Measurements from ENCODE around the gene SMYD3.

The SMYD3 gene

DNA sequence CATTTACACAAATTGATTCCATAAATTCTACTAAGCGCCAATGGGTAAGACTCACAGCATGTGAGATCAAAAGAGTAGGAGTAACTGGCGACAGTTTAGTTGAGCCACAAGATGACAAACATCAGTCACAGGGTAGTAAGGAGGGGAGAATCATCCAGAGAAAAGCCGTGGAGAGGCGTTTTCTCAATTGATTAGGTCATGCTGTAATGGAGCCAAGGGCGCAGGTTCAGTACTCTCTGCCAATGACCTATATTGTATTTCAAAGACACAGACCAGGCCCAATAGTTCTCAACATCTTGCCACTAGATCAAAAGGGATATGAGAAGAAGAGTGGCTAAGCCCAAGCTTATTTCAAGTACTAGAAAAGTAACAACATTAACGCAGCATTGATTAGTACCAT is 467.5 kb downstream of the SMYD3 start:
- no peak overlapping the region for H3K4me2 ChIP-seq (ENCODE audit: low read depth, low read length, poor library complexity, severe bottlenecking)
- no peaks in the 10 kb centered on the region for H3F3A ChIP-seq (ENCODE audit: insufficient read depth)
- no peak overlapping the region for H3K9ac ChIP-seq (ENCODE audit: low read length)
- H3K27me3 ChIP-seq (ENCODE audit: low read length) = no peaks in the 10 kb centered on the region
- no peaks in the 10 kb centered on the region for H3K9me3 ChIP-seq (ENCODE audit: insufficient read depth, low read length)
- H3K79me2 ChIP-seq (ENCODE audit: insufficient read depth, low read length) = no peaks in the 10 kb centered on the region
- H3K27ac ChIP-seq (ENCODE audit: low read depth, low read length) = no peak overlapping the region
- H3K9me2 ChIP-seq (replicated peaks; ENCODE audit: insufficient read depth, low read length) = no peaks in the 10 kb centered on the region
- TF ChIP-seq, protein P1, sequence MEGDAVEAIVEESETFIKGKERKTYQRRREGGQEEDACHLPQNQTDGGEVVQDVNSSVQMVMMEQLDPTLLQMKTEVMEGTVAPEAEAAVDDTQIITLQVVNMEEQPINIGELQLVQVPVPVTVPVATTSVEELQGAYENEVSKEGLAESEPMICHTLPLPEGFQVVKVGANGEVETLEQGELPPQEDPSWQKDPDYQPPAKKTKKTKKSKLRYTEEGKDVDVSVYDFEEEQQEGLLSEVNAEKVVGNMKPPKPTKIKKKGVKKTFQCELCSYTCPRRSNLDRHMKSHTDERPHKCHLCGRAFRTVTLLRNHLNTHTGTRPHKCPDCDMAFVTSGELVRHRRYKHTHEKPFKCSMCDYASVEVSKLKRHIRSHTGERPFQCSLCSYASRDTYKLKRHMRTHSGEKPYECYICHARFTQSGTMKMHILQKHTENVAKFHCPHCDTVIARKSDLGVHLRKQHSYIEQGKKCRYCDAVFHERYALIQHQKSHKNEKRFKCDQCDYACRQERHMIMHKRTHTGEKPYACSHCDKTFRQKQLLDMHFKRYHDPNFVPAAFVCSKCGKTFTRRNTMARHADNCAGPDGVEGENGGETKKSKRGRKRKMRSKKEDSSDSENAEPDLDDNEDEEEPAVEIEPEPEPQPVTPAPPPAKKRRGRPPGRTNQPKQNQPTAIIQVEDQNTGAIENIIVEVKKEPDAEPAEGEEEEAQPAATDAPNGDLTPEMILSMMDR (IDR thresholded peaks at IDR 0.05; ENCODE audit: insufficient read depth, low read length, poor library complexity, severe bottlenecking) = no peak
- no peak for TF ChIP-seq EZH2phosphoT487 (conservative IDR thresholded peaks at IDR 0.05; ENCODE audit: low read length)
- H2AFZ ChIP-seq (ENCODE audit: low read depth, low read length, severe bottlenecking) = no peak overlapping the region
- H3K4me3 ChIP-seq (ENCODE audit: insufficient read depth, low read length, poor library complexity, severe bottlenecking) = no peak overlapping the region
- H4K20me1 ChIP-seq (ENCODE audit: low read depth, low read length) = no peaks in the 10 kb centered on the region
- no peaks in the 10 kb centered on the region for H3K36me3 ChIP-seq (ENCODE audit: low read length)

DNA sequence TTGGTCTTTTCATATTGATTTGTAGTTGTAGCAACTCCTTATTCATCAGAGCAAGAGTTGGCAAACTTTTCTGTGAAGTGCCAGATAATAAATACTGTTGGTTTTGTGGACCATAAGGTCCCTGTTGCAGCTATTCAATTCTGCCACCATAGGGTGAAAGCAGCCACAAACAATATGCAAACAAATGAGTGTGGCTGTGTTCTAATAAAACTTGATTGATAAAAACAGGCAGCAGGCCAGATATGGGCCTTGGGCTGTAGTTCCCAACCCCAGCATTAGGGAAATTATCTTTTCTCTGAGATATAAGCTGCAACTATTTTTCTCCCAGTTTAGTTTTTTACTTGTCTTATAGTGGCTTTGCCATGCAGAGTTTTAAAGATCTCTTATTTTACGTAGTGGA is 469.2 kb downstream of the SMYD3 start:
- Histone ChIP-seq H3K27ac (ENCODE audit: low read depth, low read length) (no peak overlapping the region), H3F3A (ENCODE audit: insufficient read depth) (no peaks in the 10 kb centered on the region), H3K27me3 (ENCODE audit: low read length) (no peaks in the 10 kb centered on the region), H3K36me3 (ENCODE audit: low read length) (no peaks in the 10 kb centered on the region), H3K9me2 (replicated peaks; ENCODE audit: insufficient read depth, low read length) (no peaks in the 10 kb centered on the region), H3K4me3 (ENCODE audit: insufficient read depth, low read length, poor library complexity, severe bottlenecking) (no peak overlapping the region), H3K4me2 (ENCODE audit: low read depth, low read length, poor library complexity, severe bottlenecking) (no peak overlapping the region), H3K9ac (ENCODE audit: low read length) (no peak overlapping the region), H2AFZ (ENCODE audit: low read depth, low read length, severe bottlenecking) (no peak overlapping the region), H4K20me1 (ENCODE audit: low read depth, low read length) (no peaks in the 10 kb centered on the region), H3K9me3 (ENCODE audit: insufficient read depth, low read length) (no peaks in the 10 kb centered on the region), H3K79me2 (ENCODE audit: insufficient read depth, low read length) (no peaks in the 10 kb centered on the region)
- TF ChIP-seq, protein P1 (IDR thresholded peaks at IDR 0.05; ENCODE audit: insufficient read depth, low read length, poor library complexity, severe bottlenecking) = no peak
- no peak for TF ChIP-seq EZH2phosphoT487 (conservative IDR thresholded peaks at IDR 0.05; ENCODE audit: low read length)

DNA sequence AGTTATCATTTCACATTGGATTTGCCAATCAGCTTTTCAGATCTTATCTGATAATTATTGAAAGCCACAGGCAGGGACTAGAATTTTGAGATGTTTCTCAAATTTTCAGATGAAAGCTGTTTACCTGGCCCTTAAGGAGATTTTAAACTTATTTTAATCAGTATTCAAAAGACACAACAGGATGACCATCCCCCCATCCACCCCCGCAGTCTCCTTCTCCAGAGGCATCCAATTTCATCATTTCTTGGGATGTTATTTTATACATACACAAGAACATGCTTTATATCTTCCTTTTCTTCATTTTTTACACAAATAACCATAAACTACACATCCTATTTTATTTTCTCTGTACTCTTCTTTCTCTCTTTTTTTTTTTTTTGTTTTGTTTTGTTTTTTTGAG is 470.9 kb downstream of the SMYD3 start:
- no peak overlapping the region for H2AFZ ChIP-seq (ENCODE audit: low read depth, low read length, severe bottlenecking)
- H4K20me1 ChIP-seq (ENCODE audit: low read depth, low read length) = no peaks in the 10 kb centered on the region
- H3K9ac ChIP-seq (ENCODE audit: low read length) = no peak overlapping the region
- no peak overlapping the region for H3K4me2 ChIP-seq (ENCODE audit: low read depth, low read length, poor library complexity, severe bottlenecking)
- no peaks in the 10 kb centered on the region for H3K27me3 ChIP-seq (ENCODE audit: low read length)
- no peaks in the 10 kb centered on the region for H3K36me3 ChIP-seq (ENCODE audit: low read length)
- no peak overlapping the region for H3K27ac ChIP-seq (ENCODE audit: low read depth, low read length)
- H3K9me2 ChIP-seq (replicated peaks; ENCODE audit: insufficient read depth, low read length) = no peaks in the 10 kb centered on the region
- no peak overlapping the region for H3K4me3 ChIP-seq (ENCODE audit: insufficient read depth, low read length, poor library complexity, severe bottlenecking)
- no peaks in the 10 kb centered on the region for H3K79me2 ChIP-seq (ENCODE audit: insufficient read depth, low read length)
- H3F3A ChIP-seq (ENCODE audit: insufficient read depth) = no peaks in the 10 kb centered on the region
- no peak for TF ChIP-seq EZH2phosphoT487 (conservative IDR thresholded peaks at IDR 0.05; ENCODE audit: low read length)
- TF ChIP-seq, protein P1 (IDR thresholded peaks at IDR 0.05; ENCODE audit: insufficient read depth, low read length, poor library complexity, severe bottlenecking) = no peak
- H3K9me3 ChIP-seq (ENCODE audit: insufficient read depth, low read length) = no peaks in the 10 kb centered on the region
